GM12878 (cell line): ENCODE results near the gene RRP1B. TPM values are rescaled to one million over a fixed set of nuclear protein-coding genes. Genes with fewer than 3 reads are reported as not detected.

ENCODE experiments used
- ATAC-seq: fragments of 200-7000 bp; cut with Tn5 transposase; 3 replicates; pipeline ENCODE4 v1.9.1; 2020; ENCODE audit warnings: mild to moderate bottlenecking, moderate library complexity
- BruUV-seq: library from RNA; stranded (reverse); fragments of 400-500 nt; replicated peaks from 2 replicates; lab custom pipeline; 2021; lab: Mats Ljungman, UMichigan
- CTCF ChIA-PET: fragments of 300-600 bp; sonication (Branson Sonifier 250); formaldehyde crosslinking; extraction: SDS; loops from one replicate; lab custom pipeline; 2021; ENCODE audit warnings: inconsistent platforms; lab: Yijun Ruan, JAX
- POLR2A ChIA-PET: fragments of 350-600 bp; formaldehyde crosslinking; extraction: SDS; loops from one replicate; lab custom pipeline; 2021; ENCODE audit warnings: inconsistent platforms; lab: Charles Lee
- RAD21 ChIA-PET: fragments of 300-600 bp; sonication (Branson Sonifier 250); formaldehyde crosslinking; loops from one replicate; lab custom pipeline; 2023; ENCODE audit warnings: antibody characterized with exemption; ENCODE audit not compliant: unreplicated experiment; lab: Charles Lee
- SMC1A ChIA-PET: fragments of 300-600 bp; sonication (Branson Sonifier 250); formaldehyde crosslinking; loops from one replicate; lab custom pipeline; 2023; ENCODE audit not compliant: unreplicated experiment, uncharacterized antibody; lab: Charles Lee
- DNase-seq: peaks from one replicate; pipeline ENCODE4 v3.0.0-alpha.2; 2011; ENCODE audit warnings: low read depth, low spot score
- FAIRE-seq: peaks from 3 replicates; lab custom pipeline; 2011; peaks lifted over from hg19 to GRCh38; lab: Jason Lieb, UNC
- H2AFZ ChIP-seq: 2 replicates; pipeline ENCODE4 v1.6.0; 2011; ENCODE audit warnings: low read depth, low read length, control low read depth; ENCODE audit not compliant: control insufficient read depth
- H3K27ac ChIP-seq: 2 replicates; pipeline ENCODE4 v1.5.1; 2011; ENCODE audit warnings: control low read depth; ENCODE audit not compliant: control insufficient read depth, insufficient read depth
- H3K27me3 ChIP-seq, 2 experiments: replicated peaks in 1 of 2; 2 replicates each; pipeline versions ENCODE4 v1.6.0 to v1.6.1; 2011; ENCODE audit warnings: low read length in 1 of 2; ENCODE audit not compliant: control insufficient read depth in 2 of 2, insufficient read depth in 2 of 2
- H3K36me3 ChIP-seq, 2 experiments: 2 replicates each; pipeline ENCODE4 v1.5.1; 2011; ENCODE audit warnings: low read length in 1 of 2; ENCODE audit not compliant: control insufficient read depth in 2 of 2, insufficient read depth in 2 of 2
- H3K4me1 ChIP-seq: 2 replicates; pipeline ENCODE4 v1.6.1; 2011; ENCODE audit warnings: mild to moderate bottlenecking, low read length, moderate library complexity, mixed read lengths; ENCODE audit not compliant: control insufficient read depth, insufficient read depth
- H3K4me2 ChIP-seq: 2 replicates; pipeline ENCODE4 v1.6.0; 2011; ENCODE audit warnings: control low read depth; ENCODE audit not compliant: control insufficient read depth, insufficient read depth
- H3K4me3 ChIP-seq: fragments of 200-600 bp; sonication (generic); 2 replicates; pipeline ENCODE4 v1.5.1; 2016
- H3K79me2 ChIP-seq: 2 replicates; pipeline ENCODE4 v1.6.0; 2011; ENCODE audit warnings: low read length; ENCODE audit not compliant: control insufficient read depth, insufficient read depth
- H3K9ac ChIP-seq: 2 replicates; pipeline ENCODE4 v1.8.0; 2011; ENCODE audit warnings: low read length, control low read depth, mixed read lengths; ENCODE audit not compliant: control insufficient read depth, insufficient read depth
- H3K9me3 ChIP-seq: replicated peaks from 3 replicates; pipeline ENCODE4 v1.5.1; 2011; ENCODE audit warnings: mild to moderate bottlenecking, low read length; ENCODE audit not compliant: control insufficient read depth, insufficient read depth
- H4K20me1 ChIP-seq: 2 replicates; pipeline ENCODE4 v1.6.0; 2011; ENCODE audit not compliant: control insufficient read depth, insufficient read depth
- CBX5 ChIP-seq: sonication (generic); IDR thresholded peaks from 2 replicates; pipeline ENCODE4 v1.6.1; 2016; ENCODE audit warnings: low read depth, moderate library complexity, mild to moderate bottlenecking, inconsistent platforms
- CREB1 ChIP-seq: IDR thresholded peaks from 2 replicates; pipeline ENCODE4 v1.6.1; 2012; ENCODE audit warnings: low read depth, mild to moderate bottlenecking, inconsistent platforms
- IKZF1 ChIP-seq: fragments of 450-650 bp; conservative IDR thresholded peaks from 2 replicates; pipeline ENCODE4 v1.6.1; 2017; ENCODE audit warnings: antibody characterized with exemption, mild to moderate bottlenecking
- MEF2A ChIP-seq: IDR thresholded peaks from 2 replicates; pipeline ENCODE4 v1.6.1; 2011; ENCODE audit warnings: low read depth, mild to moderate bottlenecking, low read length, moderate library complexity; ENCODE audit not compliant: insufficient read depth
- PML ChIP-seq: IDR thresholded peaks from 2 replicates; pipeline ENCODE4 v1.6.1; 2012; ENCODE audit warnings: low read length, inconsistent platforms
- REST ChIP-seq: IDR thresholded peaks from 2 replicates; pipeline ENCODE4 v1.6.1; 2012; ENCODE audit warnings: mild to moderate bottlenecking, low read depth, low read length
- RFX5 ChIP-seq: IDR thresholded peaks from 2 replicates; pipeline ENCODE4 v1.6.1; 2011; ENCODE audit warnings: low read depth, low read length, improper control_type of control experiment
- SKIL ChIP-seq: fragments of 450-650 bp; IDR thresholded peaks from 2 replicates; pipeline ENCODE4 v1.6.1; 2017; ENCODE audit warnings: mild to moderate bottlenecking, low read depth, inconsistent platforms; ENCODE audit not compliant: poor library complexity, severe bottlenecking
- TAF1 ChIP-seq: IDR thresholded peaks from 2 replicates; pipeline ENCODE4 v1.6.1; 2011; ENCODE audit warnings: mild to moderate bottlenecking, low read depth, low read length, borderline replicate concordance
- ZNF24 ChIP-seq: fragments of 450-650 bp; IDR thresholded peaks from 2 replicates; pipeline ENCODE4 v1.6.1; 2017; ENCODE audit warnings: antibody characterized with exemption, mild to moderate bottlenecking
- ZNF592 ChIP-seq: fragments of 450-650 bp; IDR thresholded peaks from 2 replicates; pipeline ENCODE4 v1.6.1; 2017; ENCODE audit warnings: mild to moderate bottlenecking, moderate library complexity
- WGBS: methylation state at CpG from one replicate; pipeline ENCODE4 v1.1.6; 2016; ENCODE audit warnings: low lambda C conversion rate; ENCODE audit not compliant: insufficient replicate concordance, insufficient coverage; ENCODE audit errors: missing lambda C conversion rate; 5-methylcytosine and 5-hydroxymethylcytosine counted together
- in situ Hi-C: fragments of 300-500 bp; cut with MboI; formaldehyde crosslinking; loops from 9 replicates; pipeline ENCODE4 v1.14.3; 2018; ENCODE audit warnings: mixed read lengths
- intact Hi-C: fragments of 100-400 bp; cut with micrococcal nuclease; formaldehyde crosslinking; loops from one replicate; pipeline ENCODE4 v1.14.2; 2022; ENCODE audit not compliant: unreplicated experiment
- polyA plus RNA-seq, 11 experiments: library from polyadenylated mRNA; depleted of rRNA in 4 of 11; unstranded in 6 of 11; stranded (reverse) in 5 of 11; fragments of >200 nt; fragmentation: Nextera tagmentation in 4 of 11; fragmentation: Illumina TruSeq in 1 of 11; extraction: Ambion mirVana in 4 of 11; extraction: Trizol in 1 of 11; gene quantifications; 1 replicate in 1 of 11; 2 replicates in 10 of 11; pipeline versions ENCODE4 v1.2.1 to v1.2.3, GENCODE V29; 2011 to 2016; ENCODE audit warnings: inconsistent platforms in 2 of 11, missing spikeins in 2 of 11, low read depth in 1 of 11
- total RNA-seq, 4 experiments: library from RNA; depleted of rRNA in 3 of 4; stranded (reverse); fragments of >200 nt in 3 of 4; fragmentation: Illumina TruSeq in 1 of 4; extraction: Trizol in 1 of 4; gene quantifications; 2 replicates each; pipeline versions ENCODE4 v1.2.1 to v1.2.3, GENCODE V29; 2013 to 2021

Gene RRP1B
- total and polyA plus RNA-seq, 10 of the 15 experiments (the other 5 are each of a cell fraction or from before 2014, with no cell fraction given), result 8.1 to 57.4 (median 38.1) TPM

- H3K4me2 ChIP-seq, result no peak overlapping the region
- ATAC-seq (no peak), FAIRE-seq (no peak), DNase-seq (no peak)
- peaks cover 3% of the 10 kb centered on the region; the same call in 1 of the 2 replicates for H3K4me1 ChIP-seq
- no peak overlapping the region for H2AFZ ChIP-seq
- SMC1A ChIA-PET, result no interaction called here
- H3K27ac ChIP-seq, result no peak overlapping the region
- CTCF ChIA-PET, result no interaction called here
- no peaks in the 10 kb centered on the region for H3K36me3 ChIP-seq
- H3K9ac ChIP-seq, result no peak overlapping the region
- POLR2A ChIA-PET, result no interaction called here
- BruUV-seq, result no TSS peak
- H3K4me3 ChIP-seq, result no peak overlapping the region
- H3K27me3 ChIP-seq, result no peaks in the 10 kb centered on the region
- peaks cover 3% of the 10 kb centered on the region; the same call in 2 of the 3 replicates for H3K9me3 ChIP-seq
- H3K79me2 ChIP-seq, result no peaks in the 10 kb centered on the region
- TF ChIP-seq RFX5 (no peak), IKZF1 (no peak), MEF2A (no peak), SKIL (no peak), ZNF24 (no peak), TAF1 (no peak), CBX5 (no peak), REST (no peak), CREB1 (no peak), ZNF592 (no peak), PML (no peak)
- in situ Hi-C loops, result no loop called here
- H4K20me1 ChIP-seq, result no peaks in the 10 kb centered on the region
- intact Hi-C loops, result no loop called here
- RAD21 ChIA-PET, result interaction anchor here (0.6 to 1.0 kb wide), 2 partner anchors 10 to 42 kb away, joined by 4 read pairs; no protein-coding TSS in a partner anchor
- 65% methylated on average over 4 of the region's 4 CpGs for WGBS
Observed at GRCh38 chr21:43618940-43619339, 40.4 kb upstream of the RRP1B start.
